ENCODE measurements around the gene KRT86. TPM values are rescaled to one million over a fixed set of nuclear protein-coding genes. Genes with fewer than 3 reads are reported as not detected.

Gene KRT86
- total and polyA plus RNA-seq, 2 experiments from 2014 or later, result 0.16 TPM; not detected in 1

DNA sequence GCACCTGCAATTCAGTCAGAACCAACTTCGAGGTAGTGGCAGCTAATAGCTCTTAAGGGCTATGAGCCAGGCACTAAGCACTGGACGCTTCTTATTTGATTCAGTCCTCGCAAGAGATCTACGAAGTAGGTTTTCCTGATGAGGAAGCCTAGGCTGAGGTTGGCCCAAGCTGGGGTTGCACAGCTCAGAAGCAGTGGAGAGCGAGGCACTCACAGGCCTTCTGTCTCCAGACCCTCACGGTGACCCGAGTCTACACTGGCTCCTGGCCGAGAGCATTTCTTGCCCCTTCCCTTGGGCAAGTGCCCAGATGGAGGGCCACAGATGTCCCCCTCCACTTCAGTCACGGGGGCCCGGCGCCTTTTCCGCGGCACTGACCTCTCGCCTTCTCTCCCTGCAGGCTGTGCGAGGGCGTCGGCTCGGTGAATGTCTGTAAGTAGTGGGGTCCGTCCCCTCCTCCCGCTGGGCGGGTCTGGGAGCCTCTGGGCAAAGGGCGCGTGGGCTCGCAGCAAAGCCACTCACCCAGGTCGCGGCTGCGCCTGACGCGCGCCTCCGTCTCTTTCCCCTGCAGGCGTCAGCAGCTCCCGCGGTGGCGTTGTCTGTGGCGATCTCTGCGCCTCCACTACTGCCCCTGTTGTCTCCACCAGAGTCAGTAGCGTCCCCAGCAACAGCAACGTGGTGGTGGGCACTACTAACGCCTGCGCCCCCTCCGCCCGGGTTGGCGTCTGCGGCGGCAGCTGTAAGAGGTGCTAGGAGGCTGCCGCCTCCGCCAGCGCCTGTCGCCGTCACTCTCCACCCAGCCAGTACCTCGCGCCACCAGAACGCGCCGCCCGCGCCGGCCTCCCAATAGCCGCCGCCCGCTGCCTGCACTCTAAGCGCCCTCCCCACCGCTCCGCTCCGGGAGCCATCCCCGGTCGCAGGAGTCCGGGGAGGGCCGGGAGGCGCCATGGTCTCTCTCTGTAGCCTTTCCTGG lies 33.7 kb downstream of the KRT86 start:
- H3K4me3 Mint-ChIP-seq, result peak overlapping the region; percentile 76
- no peaks in the 10 kb centered on the region for H3K79me2 ChIP-seq (replicated peaks; ENCODE audit: insufficient read depth)
- TF ChIP-seq, protein P1, sequence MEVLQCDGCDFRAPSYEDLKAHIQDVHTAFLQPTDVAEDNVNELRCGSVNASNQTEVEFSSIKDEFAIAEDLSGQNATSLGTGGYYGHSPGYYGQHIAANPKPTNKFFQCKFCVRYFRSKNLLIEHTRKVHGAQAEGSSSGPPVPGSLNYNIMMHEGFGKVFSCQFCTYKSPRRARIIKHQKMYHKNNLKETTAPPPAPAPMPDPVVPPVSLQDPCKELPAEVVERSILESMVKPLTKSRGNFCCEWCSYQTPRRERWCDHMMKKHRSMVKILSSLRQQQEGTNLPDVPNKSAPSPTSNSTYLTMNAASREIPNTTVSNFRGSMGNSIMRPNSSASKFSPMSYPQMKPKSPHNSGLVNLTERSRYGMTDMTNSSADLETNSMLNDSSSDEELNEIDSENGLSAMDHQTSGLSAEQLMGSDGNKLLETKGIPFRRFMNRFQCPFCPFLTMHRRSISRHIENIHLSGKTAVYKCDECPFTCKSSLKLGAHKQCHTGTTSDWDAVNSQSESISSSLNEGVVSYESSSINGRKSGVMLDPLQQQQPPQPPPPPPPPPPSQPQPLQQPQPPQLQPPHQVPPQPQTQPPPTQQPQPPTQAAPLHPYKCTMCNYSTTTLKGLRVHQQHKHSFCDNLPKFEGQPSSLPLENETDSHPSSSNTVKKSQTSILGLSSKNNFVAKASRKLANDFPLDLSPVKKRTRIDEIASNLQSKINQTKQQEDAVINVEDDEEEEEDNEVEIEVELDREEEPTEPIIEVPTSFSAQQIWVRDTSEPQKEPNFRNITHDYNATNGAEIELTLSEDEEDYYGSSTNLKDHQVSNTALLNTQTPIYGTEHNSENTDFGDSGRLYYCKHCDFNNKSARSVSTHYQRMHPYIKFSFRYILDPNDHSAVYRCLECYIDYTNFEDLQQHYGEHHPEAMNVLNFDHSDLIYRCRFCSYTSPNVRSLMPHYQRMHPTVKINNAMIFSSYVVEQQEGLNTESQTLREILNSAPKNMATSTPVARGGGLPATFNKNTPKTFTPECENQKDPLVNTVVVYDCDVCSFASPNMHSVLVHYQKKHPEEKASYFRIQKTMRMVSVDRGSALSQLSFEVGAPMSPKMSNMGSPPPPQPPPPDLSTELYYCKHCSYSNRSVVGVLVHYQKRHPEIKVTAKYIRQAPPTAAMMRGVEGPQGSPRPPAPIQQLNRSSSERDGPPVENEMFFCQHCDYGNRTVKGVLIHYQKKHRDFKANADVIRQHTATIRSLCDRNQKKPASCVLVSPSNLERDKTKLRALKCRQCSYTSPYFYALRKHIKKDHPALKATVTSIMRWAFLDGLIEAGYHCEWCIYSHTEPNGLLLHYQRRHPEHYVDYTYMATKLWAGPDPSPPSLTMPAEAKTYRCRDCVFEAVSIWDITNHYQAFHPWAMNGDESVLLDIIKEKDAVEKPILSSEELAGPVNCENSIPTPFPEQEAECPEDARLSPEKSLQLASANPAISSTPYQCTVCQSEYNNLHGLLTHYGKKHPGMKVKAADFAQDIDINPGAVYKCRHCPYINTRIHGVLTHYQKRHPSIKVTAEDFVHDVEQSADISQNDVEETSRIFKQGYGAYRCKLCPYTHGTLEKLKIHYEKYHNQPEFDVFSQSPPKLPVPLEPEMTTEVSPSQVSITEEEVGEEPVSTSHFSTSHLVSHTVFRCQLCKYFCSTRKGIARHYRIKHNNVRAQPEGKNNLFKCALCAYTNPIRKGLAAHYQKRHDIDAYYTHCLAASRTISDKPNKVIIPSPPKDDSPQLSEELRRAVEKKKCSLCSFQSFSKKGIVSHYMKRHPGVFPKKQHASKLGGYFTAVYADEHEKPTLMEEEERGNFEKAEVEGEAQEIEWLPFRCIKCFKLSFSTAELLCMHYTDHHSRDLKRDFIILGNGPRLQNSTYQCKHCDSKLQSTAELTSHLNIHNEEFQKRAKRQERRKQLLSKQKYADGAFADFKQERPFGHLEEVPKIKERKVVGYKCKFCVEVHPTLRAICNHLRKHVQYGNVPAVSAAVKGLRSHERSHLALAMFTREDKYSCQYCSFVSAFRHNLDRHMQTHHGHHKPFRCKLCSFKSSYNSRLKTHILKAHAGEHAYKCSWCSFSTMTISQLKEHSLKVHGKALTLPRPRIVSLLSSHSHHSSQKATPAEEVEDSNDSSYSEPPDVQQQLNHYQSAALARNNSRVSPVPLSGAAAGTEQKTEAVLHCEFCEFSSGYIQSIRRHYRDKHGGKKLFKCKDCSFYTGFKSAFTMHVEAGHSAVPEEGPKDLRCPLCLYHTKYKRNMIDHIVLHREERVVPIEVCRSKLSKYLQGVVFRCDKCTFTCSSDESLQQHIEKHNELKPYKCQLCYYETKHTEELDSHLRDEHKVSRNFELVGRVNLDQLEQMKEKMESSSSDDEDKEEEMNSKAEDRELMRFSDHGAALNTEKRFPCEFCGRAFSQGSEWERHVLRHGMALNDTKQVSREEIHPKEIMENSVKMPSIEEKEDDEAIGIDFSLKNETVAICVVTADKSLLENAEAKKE (CRISPR knock-in tag; IDR thresholded peaks at IDR 0.05), result no peak
- TF ChIP-seq CREB1 (CRISPR knock-in tag; IDR thresholded peaks at IDR 0.05; ENCODE audit: low read depth) (0 out of 2 replicates have a peak, but pooled peaks have one; percentile 8), ZNF114 (CRISPR knock-in tag; IDR thresholded peaks at IDR 0.05) (no peak)
- TF ChIP-seq, protein P2, sequence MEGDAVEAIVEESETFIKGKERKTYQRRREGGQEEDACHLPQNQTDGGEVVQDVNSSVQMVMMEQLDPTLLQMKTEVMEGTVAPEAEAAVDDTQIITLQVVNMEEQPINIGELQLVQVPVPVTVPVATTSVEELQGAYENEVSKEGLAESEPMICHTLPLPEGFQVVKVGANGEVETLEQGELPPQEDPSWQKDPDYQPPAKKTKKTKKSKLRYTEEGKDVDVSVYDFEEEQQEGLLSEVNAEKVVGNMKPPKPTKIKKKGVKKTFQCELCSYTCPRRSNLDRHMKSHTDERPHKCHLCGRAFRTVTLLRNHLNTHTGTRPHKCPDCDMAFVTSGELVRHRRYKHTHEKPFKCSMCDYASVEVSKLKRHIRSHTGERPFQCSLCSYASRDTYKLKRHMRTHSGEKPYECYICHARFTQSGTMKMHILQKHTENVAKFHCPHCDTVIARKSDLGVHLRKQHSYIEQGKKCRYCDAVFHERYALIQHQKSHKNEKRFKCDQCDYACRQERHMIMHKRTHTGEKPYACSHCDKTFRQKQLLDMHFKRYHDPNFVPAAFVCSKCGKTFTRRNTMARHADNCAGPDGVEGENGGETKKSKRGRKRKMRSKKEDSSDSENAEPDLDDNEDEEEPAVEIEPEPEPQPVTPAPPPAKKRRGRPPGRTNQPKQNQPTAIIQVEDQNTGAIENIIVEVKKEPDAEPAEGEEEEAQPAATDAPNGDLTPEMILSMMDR (conservative IDR thresholded peaks at IDR 0.05; ENCODE audit: low read depth in 2 of 2), result no peak
- TF ChIP-seq, protein P3, sequence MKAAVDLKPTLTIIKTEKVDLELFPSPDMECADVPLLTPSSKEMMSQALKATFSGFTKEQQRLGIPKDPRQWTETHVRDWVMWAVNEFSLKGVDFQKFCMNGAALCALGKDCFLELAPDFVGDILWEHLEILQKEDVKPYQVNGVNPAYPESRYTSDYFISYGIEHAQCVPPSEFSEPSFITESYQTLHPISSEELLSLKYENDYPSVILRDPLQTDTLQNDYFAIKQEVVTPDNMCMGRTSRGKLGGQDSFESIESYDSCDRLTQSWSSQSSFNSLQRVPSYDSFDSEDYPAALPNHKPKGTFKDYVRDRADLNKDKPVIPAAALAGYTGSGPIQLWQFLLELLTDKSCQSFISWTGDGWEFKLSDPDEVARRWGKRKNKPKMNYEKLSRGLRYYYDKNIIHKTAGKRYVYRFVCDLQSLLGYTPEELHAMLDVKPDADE (IDR thresholded peaks at IDR 0.05), result no peak
- H3K36me3 Mint-ChIP-seq (ENCODE audit: low read depth), result no peaks in the 10 kb centered on the region; the same call in 2 of the 3 replicates
- no peaks in the 10 kb centered on the region for H3K36me3 ChIP-seq (ENCODE audit: insufficient read depth)
- H3K27me3 Mint-ChIP-seq (ENCODE audit: insufficient read depth, low read depth, poor library complexity), result peaks cover 43% of the 10 kb centered on the region
- no peak overlapping the region for H3K27ac ChIP-seq (ENCODE audit: low read depth)
- H2AFZ ChIP-seq, result peak overlapping the region; percentile 99
- peak overlapping the region; percentile 88 for H3K4me2 ChIP-seq
- peak overlapping the region; percentile 64 for H3K4me3 ChIP-seq
- ATAC-seq (peak; percentile 92), DNase-seq (ENCODE audit: low spot score) (peak; percentile 89)
- no peaks in the 10 kb centered on the region for H3K9me2 ChIP-seq (ENCODE audit: insufficient read depth)
- no peaks in the 10 kb centered on the region for H4K20me1 ChIP-seq (replicated peaks; ENCODE audit: insufficient read depth)
- peaks cover 7% of the 10 kb centered on the region for H3K4me1 ChIP-seq (ENCODE audit: insufficient read depth)
- peaks cover 16% of the 10 kb centered on the region for H3K4me1 Mint-ChIP-seq
- no peaks in the 10 kb centered on the region; the same call in 2 of the 3 replicates for H3K9me3 Mint-ChIP-seq
- H3K27ac Mint-ChIP-seq, result no peak overlapping the region
- no peaks in the 10 kb centered on the region for H3F3A ChIP-seq (replicated peaks; ENCODE audit: low read depth)
- H3K27me3 ChIP-seq (ENCODE audit: insufficient read depth), result peaks cover 46% of the 10 kb centered on the region
